Stimulated activated CD8-positive, alpha-beta memory T cell treated with anti-CD3 and anti-CD28 coated beads, Interleukin-4, amount 100 ng/mL, for 24 hours (primary cell): ENCODE measurements around the gene IRF2BPL.

Experiments
- DNase-seq: peaks from one replicate; pipeline ENCODE4 v3.0.0-alpha.2; 2020; ENCODE audit warnings: low read depth

The IRF2BPL gene

DNA sequence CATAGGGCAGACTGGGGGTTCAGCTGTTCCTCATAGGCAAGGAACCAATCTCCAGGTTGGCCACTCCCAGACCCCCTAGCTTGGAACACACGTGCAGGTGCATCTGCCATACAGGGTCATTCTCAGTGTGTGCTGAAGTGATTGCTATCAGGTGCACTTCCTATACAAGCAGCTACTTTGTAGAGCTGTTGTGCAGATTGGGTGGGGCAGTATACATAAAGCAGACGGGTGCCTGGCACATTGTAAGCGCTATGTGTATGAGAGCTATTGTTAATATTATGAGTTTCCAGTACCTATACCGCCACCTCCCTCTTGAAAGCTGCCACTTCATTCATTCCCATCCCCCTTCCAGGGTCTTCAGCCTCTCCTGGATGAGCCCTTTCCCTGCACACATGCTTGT, 17.3 kb downstream of the IRF2BPL start:
- DNase-seq, result no peak

DNA sequence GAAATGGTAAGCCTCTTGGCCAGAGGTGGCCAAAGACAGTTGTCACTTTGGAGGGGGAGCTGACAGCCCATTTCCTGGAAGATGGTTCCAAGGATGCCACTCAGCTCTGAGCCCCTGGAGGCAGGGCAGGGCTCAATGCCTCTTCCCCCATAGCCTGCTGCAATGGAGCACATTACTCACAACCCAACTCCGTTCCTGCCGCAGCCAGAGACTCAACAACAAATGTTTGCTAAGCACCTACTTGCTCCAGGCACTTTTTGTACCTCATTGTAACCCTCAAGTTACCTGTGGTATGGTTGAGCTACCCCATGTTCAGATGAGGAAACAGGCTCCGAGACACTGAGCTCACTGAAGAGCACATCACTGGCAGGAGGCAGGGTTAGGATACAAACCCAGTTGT, 19.5 kb downstream of the IRF2BPL start:
- no peak for DNase-seq

DNA sequence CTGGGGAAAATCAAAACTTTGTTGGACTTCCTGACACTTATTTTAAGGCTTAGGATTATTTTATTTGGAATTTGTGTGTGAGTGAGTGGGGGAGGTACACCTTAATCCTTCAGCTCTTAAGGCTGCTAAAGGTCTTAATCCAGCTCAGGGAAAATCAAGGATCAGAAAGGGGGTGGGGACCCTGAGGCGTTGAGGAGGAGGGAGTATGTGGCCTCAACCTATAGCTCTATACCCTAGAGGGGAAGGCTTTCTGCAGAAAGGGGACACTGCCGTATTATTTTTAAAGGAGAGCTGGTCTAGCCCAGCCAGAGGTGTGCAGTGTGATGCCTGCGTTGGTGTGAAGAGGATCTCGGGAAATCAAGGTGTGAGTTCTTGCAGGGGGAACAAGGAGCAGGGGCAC, 20.0 kb downstream of the IRF2BPL start:
- no peak for DNase-seq

DNA sequence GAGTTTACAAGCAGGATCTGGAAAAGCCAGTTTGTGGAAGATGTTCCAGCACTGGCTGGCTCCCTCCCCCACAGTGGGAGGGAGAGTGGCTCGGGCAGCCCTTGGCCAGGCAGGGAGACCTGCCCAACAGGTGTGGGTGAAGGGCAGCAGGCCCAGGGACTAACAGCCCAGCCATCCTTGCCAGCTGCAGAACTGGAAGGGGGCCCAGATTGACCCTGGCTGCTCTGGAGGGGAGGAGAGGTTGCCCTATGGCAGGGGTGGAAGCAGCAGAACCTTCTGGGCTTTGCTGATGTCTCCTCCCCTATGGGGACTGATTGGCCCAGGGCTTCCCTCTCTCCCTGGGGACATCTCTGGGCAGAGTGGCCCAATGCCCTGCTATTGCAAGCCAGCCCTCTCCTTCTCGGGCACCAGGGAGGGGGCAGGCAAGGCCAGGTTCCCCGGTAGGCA, 20.5 kb downstream of the IRF2BPL start:
- no peak for DNase-seq

GRCh38 chr14:77007183-77007974, 21.1 kb downstream of the IRF2BPL start:
- DNase-seq, result no peak

DNA sequence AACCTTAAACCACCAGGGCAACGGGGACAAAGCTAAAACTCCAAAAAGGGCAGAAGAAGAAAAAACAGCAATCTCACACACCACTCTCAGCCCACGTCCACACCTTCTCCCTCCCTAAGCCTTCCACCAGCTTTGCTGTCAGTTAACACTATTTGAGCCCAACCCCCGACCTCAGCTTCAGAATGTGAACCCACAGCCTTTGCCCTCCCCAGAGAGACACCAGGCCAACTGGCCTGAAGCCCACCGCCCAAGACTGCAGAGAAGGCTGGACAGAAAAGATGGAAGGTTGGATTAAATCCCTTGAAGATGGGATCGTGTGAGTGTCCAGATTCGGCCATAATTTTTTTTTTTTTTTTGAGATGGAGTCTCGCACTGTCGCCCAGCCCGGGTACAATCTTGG, 22.4 kb downstream of the IRF2BPL start:
- DNase-seq, result no peak

DNA sequence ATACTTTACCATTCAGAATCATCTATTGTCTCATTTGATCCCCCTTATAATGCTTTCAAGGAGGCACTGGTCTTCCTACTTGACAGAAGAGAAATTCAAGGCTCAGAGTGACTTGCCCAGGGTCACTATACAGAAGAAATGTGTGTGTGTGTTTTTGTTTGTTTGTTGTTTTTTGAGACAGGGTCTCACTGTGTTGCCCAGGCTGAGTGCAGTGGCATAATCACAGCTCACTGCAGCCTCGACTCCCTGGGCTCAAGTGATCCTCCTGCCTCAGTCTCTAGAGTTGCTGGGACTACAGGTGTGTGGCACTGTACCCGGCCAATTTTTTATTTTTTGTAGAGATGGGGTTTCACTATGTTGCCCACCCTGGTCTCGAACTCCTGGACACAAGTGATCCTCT, 22.9 kb downstream of the IRF2BPL start:
- DNase-seq, result no peak

GRCh38 chr14:77004711-77005460, 23.6 kb downstream of the IRF2BPL start:
- no peak for DNase-seq

DNA sequence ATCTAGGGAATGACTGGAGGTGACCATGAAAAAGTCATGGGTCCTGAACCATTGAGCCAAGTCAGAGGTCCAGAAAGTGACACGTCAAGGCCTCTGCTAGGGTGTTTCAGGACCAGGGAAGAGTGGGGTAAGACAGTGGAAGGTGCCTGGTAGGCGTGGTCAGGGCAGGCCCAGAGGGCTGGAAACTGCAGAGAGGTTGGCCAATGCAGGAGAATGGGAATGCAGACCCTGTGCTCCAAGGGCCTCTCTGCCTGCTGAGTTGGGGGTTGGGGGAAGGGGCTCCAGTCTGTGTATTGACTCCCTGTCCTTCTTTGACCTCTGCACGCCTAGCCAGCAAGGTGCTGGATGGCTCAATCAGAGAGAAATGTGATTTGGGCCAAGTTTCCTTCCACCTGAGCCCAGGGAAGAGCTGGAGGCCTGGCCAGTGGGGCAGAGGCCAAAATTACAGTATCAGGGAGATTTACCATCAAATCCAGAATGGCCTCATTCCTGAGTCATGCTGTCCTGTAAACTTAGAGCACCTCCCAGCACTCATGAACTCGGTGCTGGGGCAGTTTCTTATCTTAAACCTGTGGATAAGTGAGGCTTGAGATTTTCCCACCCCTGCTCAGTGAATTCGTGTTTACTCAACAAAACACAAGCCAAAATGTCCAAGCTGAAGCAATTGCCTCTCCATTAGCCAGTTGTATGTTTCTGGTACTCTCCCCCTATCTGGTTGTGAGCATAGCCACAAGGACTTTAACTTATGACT, 24.4 kb downstream of the IRF2BPL start:
- no peak for DNase-seq

DNA sequence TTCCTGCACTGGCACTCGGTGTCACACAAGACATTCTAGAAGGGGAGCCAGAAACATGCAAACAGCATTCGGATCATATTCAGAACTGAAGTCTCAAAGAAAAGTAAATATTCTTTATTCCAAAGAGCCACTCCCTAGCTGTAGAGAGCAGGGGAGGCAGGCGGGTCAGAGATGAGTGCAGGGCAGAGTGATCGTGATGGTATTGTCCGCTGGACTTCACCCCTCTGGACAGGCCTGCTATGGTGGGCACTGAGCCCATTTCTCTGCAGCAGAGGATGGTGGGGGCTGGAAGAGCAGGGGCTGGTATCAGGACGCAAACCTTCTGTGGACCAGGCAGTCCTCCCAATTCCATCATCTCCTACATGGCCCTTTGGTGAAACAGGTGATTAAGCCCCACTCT, 25.6 kb downstream of the IRF2BPL start:
- no peak for DNase-seq

DNA sequence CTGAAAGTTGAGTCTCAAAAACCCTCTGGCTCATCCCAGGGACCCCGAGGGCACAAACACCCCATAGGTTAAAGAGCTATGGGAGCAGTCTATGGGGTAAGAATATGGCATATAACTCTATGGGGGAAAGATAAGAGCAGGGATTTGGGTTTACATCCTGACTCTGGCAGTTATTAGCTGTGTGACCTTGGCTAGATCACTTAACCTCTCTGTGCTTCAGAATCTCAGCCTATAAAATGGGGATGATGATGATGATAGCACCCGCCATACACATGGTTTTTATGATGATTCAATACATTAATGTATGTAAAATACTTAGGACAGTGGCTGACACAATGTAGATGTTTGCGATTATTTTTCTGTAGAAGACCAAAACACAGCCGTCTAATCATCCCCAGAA, 26.2 kb downstream of the IRF2BPL start:
- no peak for DNase-seq

GRCh38 chr14:77000340-77001270, 27.9 kb downstream of the IRF2BPL start:
- no peak for DNase-seq

DNA sequence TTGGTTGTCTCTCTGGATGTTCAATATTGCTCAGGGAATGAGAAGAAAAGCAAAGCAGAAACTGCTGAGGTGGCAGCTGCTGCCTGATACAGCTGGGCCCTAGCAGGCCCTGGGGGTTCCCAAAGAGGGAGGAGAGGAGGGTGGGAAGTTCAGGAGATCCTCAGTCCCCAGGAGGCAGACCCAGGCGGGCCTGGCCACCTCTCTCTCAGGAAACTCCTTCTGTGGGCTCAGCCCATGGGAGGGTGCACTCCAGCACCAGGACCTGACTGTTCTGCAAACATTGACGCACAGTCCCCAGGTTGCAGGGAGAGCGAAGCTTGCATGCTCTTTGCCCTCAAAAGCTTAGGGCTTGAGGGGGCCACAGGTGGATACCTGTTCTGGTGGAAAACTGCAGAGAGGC, 29.6 kb downstream of the IRF2BPL start:
- no peak for DNase-seq

DNA sequence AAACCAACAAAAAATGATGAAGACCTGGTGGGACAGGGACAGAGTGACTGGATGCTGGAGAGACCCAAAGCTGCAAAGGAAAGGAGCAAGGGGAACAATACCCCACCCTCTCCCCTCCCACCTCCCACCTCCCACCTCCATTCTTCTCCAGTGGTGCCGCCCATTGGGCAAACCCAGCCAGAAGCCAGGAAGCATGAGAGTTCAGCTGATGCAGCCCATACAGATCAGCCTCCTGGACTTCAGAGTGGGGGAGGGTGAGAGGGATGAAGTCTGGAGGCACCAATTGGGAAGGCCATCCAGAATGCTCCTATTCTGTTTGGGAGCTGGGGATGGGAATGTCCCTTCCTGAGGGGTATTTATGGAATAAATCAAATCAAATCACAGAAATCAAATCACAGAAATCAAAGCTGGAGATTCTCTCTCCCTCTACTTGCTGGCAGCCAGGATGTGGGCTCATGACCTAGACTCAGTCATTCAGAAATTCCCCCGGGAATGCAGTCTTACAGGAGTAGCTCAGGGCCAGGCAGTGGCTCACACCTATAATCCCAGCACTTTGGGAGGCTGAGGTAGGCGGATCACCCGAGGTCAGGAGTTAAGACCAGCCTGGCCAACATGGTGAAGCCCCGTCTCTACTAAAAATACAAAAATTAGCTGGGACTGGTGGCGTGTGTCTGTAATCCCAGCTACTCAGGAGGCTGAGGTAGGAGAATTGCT, 31.1 kb downstream of the IRF2BPL start:
- no peak for DNase-seq

GRCh38 chr14:76996563-76997146, 31.9 kb downstream of the IRF2BPL start:
- no peak for DNase-seq

- DNase-seq, result peak; percentile 15
Measured at GRCh38 chr14:76995279-76996035, 33.1 kb downstream of the IRF2BPL start.

DNA sequence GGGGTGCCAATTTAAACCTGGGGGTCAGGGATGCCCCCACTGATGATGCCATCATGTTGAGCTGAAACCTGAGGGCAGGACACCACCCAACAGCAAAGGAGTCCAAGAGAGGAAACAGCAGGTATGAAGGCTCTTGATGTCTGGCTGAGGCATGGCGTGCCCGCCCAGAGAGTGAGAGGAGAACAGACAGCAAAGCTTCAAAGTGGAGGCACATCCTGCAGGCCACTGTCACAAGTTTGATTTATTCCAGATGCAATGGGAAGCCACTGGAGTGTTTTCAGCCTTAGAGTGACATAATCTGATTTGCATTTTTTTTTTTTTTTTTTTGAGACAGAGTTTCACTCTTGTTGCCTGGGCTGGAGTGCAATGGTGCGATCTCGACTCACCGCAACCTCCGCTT, 34.8 kb downstream of the IRF2BPL start:
- no peak for DNase-seq

DNA sequence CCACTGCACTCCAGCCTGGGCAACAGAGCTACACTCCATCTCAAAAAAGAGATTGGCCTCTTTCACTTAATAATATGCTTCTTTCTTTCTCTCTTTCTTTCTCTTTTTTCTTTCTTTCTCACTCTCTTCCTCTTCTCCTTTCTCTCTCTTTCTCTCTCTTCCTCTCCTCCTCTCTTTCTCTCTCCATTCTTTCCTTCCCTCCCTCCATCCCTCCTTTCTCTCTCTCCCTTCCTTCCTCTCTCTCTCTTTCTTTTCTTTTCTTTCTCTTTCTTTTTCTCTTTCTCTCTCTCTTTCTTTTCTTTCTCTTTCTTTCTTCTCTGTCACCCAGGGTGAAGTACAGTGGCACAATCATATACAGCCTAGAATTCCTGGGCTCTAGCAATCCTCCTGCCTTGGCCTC, 38.4 kb downstream of the IRF2BPL start:
- DNase-seq, result no peak

DNA sequence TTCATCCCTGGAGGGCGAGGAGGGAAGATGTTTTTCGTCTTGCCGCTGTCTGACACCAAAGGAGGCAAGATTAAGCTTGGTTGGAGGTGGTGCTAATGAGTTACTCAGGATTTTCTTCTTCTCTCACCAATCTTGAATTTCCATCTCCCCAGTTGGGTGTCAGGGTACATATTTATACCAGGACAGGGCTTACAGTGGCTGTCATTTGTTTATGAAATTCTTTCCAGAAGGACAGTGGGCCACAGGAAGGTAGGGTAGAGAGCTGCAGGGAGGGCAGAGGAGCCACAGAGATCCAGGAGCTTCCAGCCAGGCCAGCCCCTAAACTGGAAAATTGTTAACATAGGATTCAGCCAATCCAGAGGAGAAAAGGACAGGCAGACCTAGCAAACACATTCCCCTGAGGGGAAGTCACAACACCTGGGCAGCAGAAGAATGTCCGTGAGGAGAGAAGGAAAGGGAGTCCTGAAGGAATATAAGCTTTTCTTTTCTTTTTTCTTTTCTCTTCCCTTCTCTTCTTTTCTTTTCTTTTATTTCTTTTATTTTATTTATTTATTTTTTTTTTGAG, 40.5 kb downstream of the IRF2BPL start:
- no peak for DNase-seq

GRCh38 chr14:76986231-76986565, 42.3 kb downstream of the IRF2BPL start:
- DNase-seq, result no peak
